Lung (tissue), 16 donors: ENCODE results near the gene NCOR1. TPM values are rescaled to one million over a fixed set of nuclear protein-coding genes. Genes with fewer than 3 reads are reported as not detected.

Experiments used
- ATAC-seq: fragments of 200-7000 bp; cut with Tn5 transposase; one replicate; pipeline ENCODE4 v1.9.1; 2020; ENCODE audit warnings: moderate number of reproducible peaks; ENCODE audit not compliant: insufficient read depth, low FRiP score
- DNase-seq, 3 donors: peaks; one replicate each; pipeline ENCODE4 v3.0.0-alpha.2; 2013 to 2017
- H3K27ac ChIP-seq, 2 donors: one replicate each; pipeline ENCODE4 v1.5.1; 2013; ENCODE audit warnings: mild to moderate bottlenecking in 2 of 2, moderate library complexity in 2 of 2, control low read depth in 1 of 2, inconsistent platforms in 1 of 2, low read depth in 1 of 2, low read length in 1 of 2
- H3K27me3 ChIP-seq, 3 donors: one replicate each; pipeline ENCODE4 v1.5.1; 2013; ENCODE audit warnings: low read length in 2 of 3; ENCODE audit not compliant: control insufficient read depth in 3 of 3, insufficient read depth in 3 of 3
- H3K36me3 ChIP-seq, 4 donors: one replicate each; pipeline ENCODE4 v1.5.1; 2013; ENCODE audit warnings: low read length in 4 of 4, mild to moderate bottlenecking in 1 of 4, moderate library complexity in 1 of 4; ENCODE audit not compliant: control insufficient read depth in 4 of 4, insufficient read depth in 4 of 4
- H3K4me1 ChIP-seq, 5 donors: one replicate each; pipeline ENCODE4 v1.5.1; 2013; ENCODE audit warnings: low read length in 5 of 5, mild to moderate bottlenecking in 2 of 5, moderate library complexity in 1 of 5; ENCODE audit not compliant: control insufficient read depth in 5 of 5, insufficient read depth in 5 of 5
- H3K4me3 ChIP-seq: one replicate; pipeline ENCODE4 v1.5.1; 2013; ENCODE audit warnings: mild to moderate bottlenecking, control low read depth, moderate library complexity
- H3K9ac ChIP-seq, 2 donors: one replicate each; pipeline ENCODE4 v1.5.1; 2013; ENCODE audit warnings: low read length in 2 of 2, control low read depth in 1 of 2; ENCODE audit not compliant: insufficient read depth in 1 of 2
- H3K9me3 ChIP-seq, 4 donors: one replicate each; pipeline ENCODE4 v1.5.1; 2013; ENCODE audit warnings: low read length in 3 of 4, mild to moderate bottlenecking in 1 of 4, moderate library complexity in 1 of 4; ENCODE audit not compliant: control insufficient read depth in 4 of 4, insufficient read depth in 3 of 4
- CTCF ChIP-seq: IDR thresholded peaks from 2 replicates; pipeline ENCODE4 v1.5.1; 2012; ENCODE audit warnings: mild to moderate bottlenecking; ENCODE audit errors: control extremely low read depth, extremely low read depth
- WGBS, 2 donors: extraction: QIAGEN DNeasy Blood & Tissue Kit; methylation state at CpG; one replicate each; pipeline ENCODE4 v1.1.7; 2013; 5-methylcytosine and 5-hydroxymethylcytosine counted together
- long read RNA-seq, 5 donors: transcript quantifications; one replicate each; lab custom pipeline, GENCODE V29; 2026
- polyA plus RNA-seq, 2 donors: library from polyadenylated mRNA; stranded (reverse); fragments of 200-250 nt; gene quantifications; one replicate each; pipeline ENCODE4 v1.2.1, GENCODE V29; 2013
- total RNA-seq, 2 donors: library from RNA; depleted of rRNA in 1 of 2; stranded (reverse); fragments of >200 nt in 1 of 2; gene quantifications; one replicate each; pipeline ENCODE4 v1.2.1, GENCODE V29; 2014 to 2021
- donor health status: control.
- donor health status: control.
- donor health status: Bipolar disorder and iron deficiency.
- donor health status: healthy.
- donor health status: DM: yes; HTN: yes; CAD: no.

NCOR1 gene
- total RNA-seq (100 to 1,000 TPM; 119 to 201 TPM), polyA plus RNA-seq (10 to 100 TPM; 31.9 to 41.3 TPM)
- long read RNA-seq, donor 1, partial matches to known transcripts = 41 of 51 reads
- long read RNA-seq, donor 1, other reads (novel, unspliced or antisense) = 0 of 51 reads
- long read RNA-seq, donor 2, partial matches to known transcripts = 15 of 21 reads
- long read RNA-seq, donor 2, other reads (novel, unspliced or antisense) = 0 of 21 reads
- long read RNA-seq, donor 3, partial matches to known transcripts = 19 of 31 reads
- long read RNA-seq, donor 3, other reads (novel, unspliced or antisense) = 0 of 31 reads
- long read RNA-seq, donor 4, partial matches to known transcripts = 10 of 16 reads
- long read RNA-seq, donor 4, other reads (novel, unspliced or antisense) = 0 of 16 reads
- long read RNA-seq, donor 5, transcript NCOR1-220 (3 exons, 1,352 nt) = major isoform, 5 of 100 reads
- long read RNA-seq, donor 5, partial matches to known transcripts = 80 of 100 reads
- long read RNA-seq, donor 5, other reads (novel, unspliced or antisense) = 0 of 100 reads

- no peaks in the 10 kb centered on the region for H3K36me3 ChIP-seq
- H3K27ac ChIP-seq = peak within 1 kb of the TSS; percentile 97 to 100
- no peaks in the 10 kb centered on the region for H3K9me3 ChIP-seq
- peak within 1 kb of the TSS; percentile 84 for H3K4me3 ChIP-seq
- peak; percentile 93 for ATAC-seq
- H3K27me3 ChIP-seq = no peaks in the 10 kb centered on the region
- no peak for TF ChIP-seq CTCF
- WGBS, 2 donors = 0 to 1% methylated on average over 65 to 82 of the region's 82 CpGs
- peaks cover 3 to 26% (median 5%) of the 10 kb centered on the region in 5 donors for H3K4me1 ChIP-seq
- DNase-seq = peak; percentile 95 to 97 (median 97)
- H3K9ac ChIP-seq = peak within 1 kb of the TSS; percentile 61 to 72
Measured at GRCh38 chr17:16215273-16215964, at the start of gene NCOR1. NCOR1 (minus strand) TSS chr17:16215534; CDS start chr17:16194569, 20,965 bp downstream.

GRCh38 chr17:16262201-16262600 lies 46.9 kb upstream of the NCOR1 start:
- no peak overlapping the region for H3K4me3 ChIP-seq
- H3K9ac ChIP-seq = no peak overlapping the region
- 97 to 99% methylated on average over 4 of the region's 4 CpGs for WGBS, 2 donors
- no peak for TF ChIP-seq CTCF
- DNase-seq (no peak), ATAC-seq (no peak)
- H3K9me3 ChIP-seq = peaks cover 0 to 3% (median 0%) of the 10 kb centered on the region in 4 donors
- H3K4me1 ChIP-seq = peaks cover 0 to 8% (median 0%) of the 10 kb centered on the region in 5 donors
- H3K36me3 ChIP-seq = peaks cover 0 to 3% (median 0%) of the 10 kb centered on the region in 4 donors
- H3K27ac ChIP-seq = no peak overlapping the region
- H3K27me3 ChIP-seq = no peaks in the 10 kb centered on the region

- ATAC-seq (no peak), DNase-seq (no peak)
- Histone ChIP-seq H3K36me3 (peaks cover 0 to 3% (median 0%) of the 10 kb centered on the region in 4 donors), H3K4me3 (no peak overlapping the region), H3K27ac (no peak overlapping the region), H3K27me3 (no peaks in the 10 kb centered on the region), H3K9ac (no peak overlapping the region), H3K4me1 (peaks cover 0 to 13% (median 2%) of the 10 kb centered on the region in 5 donors), H3K9me3 (peaks cover 0 to 3% (median 0%) of the 10 kb centered on the region in 4 donors)
- TF ChIP-seq CTCF = no peak
- WGBS, 2 donors = 81 to 98% methylated on average over 3 of the region's 3 CpGs
Measured at GRCh38 chr17:16261049-16261448, 45.7 kb upstream of the NCOR1 start.
